GM10266 (cell line): ENCODE measurements around the gene ASCC2.

Experiments
- DNase-seq: peaks from one replicate; pipeline ENCODE4 v3.0.0; 2012; ENCODE audit errors: extremely low spot score
- TF ChIP-seq, protein P1 (sequence below): IDR thresholded peaks from 2 replicates; pipeline ENCODE4 v1.5.1; 2012; ENCODE audit warnings: mild to moderate bottlenecking, low read depth; ENCODE audit not compliant: control insufficient read depth, insufficient read depth; ENCODE audit errors: missing control alignments

Gene ASCC2

DNA sequence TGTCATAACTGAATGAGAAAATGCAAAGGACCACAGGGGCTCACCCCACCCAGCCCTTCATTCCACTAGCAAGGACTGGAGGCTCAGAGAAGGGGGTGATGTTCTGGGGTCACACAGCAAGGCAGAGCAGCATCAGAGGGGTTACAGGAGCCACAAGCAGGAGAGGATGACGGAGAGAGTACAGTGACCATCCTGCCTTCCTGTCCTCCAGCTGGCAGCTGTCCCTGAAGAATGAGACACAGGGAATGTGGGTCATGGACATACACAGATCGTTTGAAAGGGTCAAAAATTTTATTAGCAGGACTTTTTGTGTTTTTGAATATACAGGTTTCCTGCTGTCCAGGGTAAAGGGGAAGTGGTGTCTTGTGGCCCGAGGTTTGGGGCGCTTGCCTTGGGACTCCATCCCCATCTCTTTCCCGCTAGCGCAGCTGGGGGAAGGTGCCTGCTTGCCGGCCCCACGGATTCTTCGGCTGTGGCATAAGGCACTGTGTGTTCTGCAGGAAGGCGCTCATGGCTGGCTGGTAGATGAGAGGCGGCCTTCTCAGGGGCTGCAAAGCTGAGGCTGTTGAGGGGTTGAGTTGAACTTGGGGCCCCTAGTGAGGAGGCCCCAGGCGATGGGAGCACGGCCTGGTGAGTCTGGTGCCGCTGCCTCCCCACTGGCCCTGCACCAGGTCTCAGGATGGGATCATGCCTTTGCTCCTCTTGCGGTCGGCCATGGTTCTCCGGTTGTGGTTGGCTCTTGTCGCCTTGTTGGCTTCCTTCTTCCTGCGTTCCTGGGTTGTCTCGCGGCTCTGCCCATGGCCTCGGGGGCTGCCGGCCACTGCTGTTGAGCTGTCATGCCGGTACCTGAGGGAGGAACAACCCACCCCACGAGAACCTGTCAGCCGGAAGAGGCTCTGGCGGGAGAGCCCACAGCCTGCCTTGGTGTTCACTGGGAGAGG lies 49.5 kb downstream of the ASCC2 start:
- TF ChIP-seq, protein P1, sequence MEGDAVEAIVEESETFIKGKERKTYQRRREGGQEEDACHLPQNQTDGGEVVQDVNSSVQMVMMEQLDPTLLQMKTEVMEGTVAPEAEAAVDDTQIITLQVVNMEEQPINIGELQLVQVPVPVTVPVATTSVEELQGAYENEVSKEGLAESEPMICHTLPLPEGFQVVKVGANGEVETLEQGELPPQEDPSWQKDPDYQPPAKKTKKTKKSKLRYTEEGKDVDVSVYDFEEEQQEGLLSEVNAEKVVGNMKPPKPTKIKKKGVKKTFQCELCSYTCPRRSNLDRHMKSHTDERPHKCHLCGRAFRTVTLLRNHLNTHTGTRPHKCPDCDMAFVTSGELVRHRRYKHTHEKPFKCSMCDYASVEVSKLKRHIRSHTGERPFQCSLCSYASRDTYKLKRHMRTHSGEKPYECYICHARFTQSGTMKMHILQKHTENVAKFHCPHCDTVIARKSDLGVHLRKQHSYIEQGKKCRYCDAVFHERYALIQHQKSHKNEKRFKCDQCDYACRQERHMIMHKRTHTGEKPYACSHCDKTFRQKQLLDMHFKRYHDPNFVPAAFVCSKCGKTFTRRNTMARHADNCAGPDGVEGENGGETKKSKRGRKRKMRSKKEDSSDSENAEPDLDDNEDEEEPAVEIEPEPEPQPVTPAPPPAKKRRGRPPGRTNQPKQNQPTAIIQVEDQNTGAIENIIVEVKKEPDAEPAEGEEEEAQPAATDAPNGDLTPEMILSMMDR = no peak
- no peak for DNase-seq

- DNase-seq = no peak
- TF ChIP-seq, protein P1 = no peak
Observed at GRCh38 chr22:29787371-29787980, 50.6 kb downstream of the ASCC2 start.

GRCh38 chr22:29786031-29786430 lies 52.0 kb downstream of the ASCC2 start:
- TF ChIP-seq, protein P1 = no peak
- no peak for DNase-seq

- no peak for DNase-seq
- TF ChIP-seq, protein P1 = no peak
Observed at GRCh38 chr22:29784451-29785361, 53.4 kb downstream of the ASCC2 start.

- DNase-seq = no peak
- TF ChIP-seq, protein P1 = no peak
Observed at GRCh38 chr22:29782061-29782845, 55.8 kb downstream of the ASCC2 start.
